ENCODE data around the gene CABLES2. TPM values are rescaled to one million over a fixed set of nuclear protein-coding genes. Genes with fewer than 3 reads are reported as not detected.
"Not testable (repeated sequence)": the region's sequence is repeated elsewhere in the genome, so short reads cannot be mapped to it uniquely, and the experiment has no call there.

CABLES2 gene
- total RNA-seq, 1 donor from 2014 or later, result 22.0 TPM

DNA sequence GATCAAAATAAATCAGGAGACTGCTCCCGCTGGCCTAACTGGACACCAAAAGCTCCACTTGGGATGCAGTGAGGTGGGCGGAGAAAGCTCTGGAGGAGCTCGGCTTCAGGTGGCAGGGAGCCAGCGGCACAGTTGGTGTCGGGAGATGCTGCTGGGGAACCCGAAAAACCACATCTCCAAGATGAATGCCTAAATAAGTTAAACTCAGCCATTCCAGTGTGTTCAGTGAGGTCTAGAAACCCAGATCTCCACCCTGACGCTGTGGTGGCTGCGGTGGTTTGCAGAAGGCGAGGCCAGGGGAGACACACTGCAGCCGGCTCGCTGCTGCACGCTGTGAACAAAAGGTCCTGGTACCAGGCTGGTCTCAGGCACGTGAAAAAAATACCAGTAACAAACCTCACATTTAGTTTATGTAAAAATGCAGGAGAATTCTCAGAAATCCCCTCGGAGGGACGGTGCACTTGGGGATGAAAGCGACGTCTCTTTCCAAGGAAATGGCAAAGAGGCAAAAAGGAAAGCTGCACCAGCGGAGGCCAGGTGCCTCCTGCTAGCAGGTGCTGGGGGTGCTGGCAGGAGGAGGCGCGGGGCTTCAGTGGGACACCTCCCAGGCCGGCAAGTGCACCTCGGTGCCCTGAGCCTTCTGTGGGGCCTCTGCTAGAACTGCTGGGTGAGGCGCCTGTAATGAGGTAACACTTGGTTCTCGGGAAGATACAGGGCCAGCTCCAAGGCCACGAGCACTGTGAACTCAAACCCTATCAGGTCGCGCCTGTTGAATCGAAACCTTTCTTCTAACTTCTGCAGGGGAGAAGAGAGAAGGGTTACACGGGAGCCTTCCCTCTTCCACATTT lies 16.5 kb downstream of the CABLES2 start:
- intact Hi-C loops (cut with micrococcal nuclease), result no loop called here

GRCh38 chr20:62389601-62390087 lies 17.4 kb downstream of the CABLES2 start:
- intact Hi-C loops (cut with micrococcal nuclease), result loop anchor here (5.0 kb wide), 1 partner anchor 418 kb away; no protein-coding TSS in a partner anchor

GRCh38 chr20:62388839-62389600 lies 18.1 kb downstream of the CABLES2 start:
- intact Hi-C loops (cut with micrococcal nuclease), result loop anchor here (5.0 kb wide), 1 partner anchor 418 kb away; no protein-coding TSS in a partner anchor

GRCh38 chr20:62387933-62388635 lies 19.0 kb downstream of the CABLES2 start:
- intact Hi-C loops (cut with micrococcal nuclease), result loop anchor here (1.0 to 5.0 kb wide), 5 partner anchors 19 to 419 kb away; partner anchors contain the start of genes ADRM1, CABLES2, LSM14B and MTG2

- intact Hi-C loops (cut with micrococcal nuclease), result loop anchor here (1.0 to 5.0 kb wide), 5 partner anchors 20 to 420 kb away; partner anchors contain the start of genes ADRM1, CABLES2, LSM14B and MTG2
These were observed 19.7 kb downstream of the CABLES2 start for GRCh38 chr20:62387219-62387913.

DNA sequence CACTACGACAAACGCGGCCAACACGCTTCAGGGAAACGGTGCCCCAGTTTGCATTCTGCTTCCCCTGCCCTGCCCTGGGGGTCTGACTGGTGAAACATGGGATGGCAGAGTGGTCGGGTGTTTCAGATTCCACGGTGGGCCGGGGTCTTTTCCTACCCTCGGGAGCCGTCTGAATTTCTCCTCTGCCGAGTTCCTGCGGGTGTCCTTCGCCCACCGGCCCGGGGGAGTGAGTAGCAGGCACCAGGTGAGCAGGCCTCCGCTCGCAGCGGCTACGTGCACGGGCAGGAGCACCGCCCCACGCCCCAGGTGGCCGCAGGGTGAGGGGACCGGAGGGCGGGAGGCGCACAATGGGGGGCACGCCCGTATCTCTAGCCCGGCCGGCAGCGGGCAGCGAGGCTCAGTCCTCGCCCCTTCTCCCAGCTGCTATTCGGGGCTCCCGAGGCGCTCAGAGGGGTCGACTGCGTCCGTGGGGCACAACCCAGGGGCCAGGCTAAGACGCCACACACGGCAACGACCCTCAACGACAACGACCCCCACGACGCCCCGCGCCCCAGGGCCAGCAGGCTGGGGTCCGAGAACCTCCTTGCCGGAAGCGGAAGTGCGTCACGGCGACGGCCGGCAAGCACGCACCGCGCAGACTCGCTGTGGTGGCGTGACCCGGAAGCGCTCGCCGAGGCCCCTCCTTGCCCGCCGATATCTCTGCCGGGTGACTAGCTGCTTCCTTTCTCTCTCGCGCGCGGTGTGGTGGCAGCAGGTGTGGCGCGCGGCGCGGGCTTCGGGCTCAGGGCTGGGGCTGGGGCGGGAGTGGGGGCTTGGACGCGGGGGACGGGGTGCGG lies 20.5 kb downstream of the CABLES2 start, which contains the start of gene RPS21:
Gene RPS21, plus strand, starts transcription at position 721 of the 836 bp plus-strand sequence. CDS start 236 bp downstream, outside the sequence.
- intact Hi-C loops (cut with micrococcal nuclease), result loop anchor here (1.0 to 5.0 kb wide), 6 partner anchors 21 to 421 kb away; partner anchors contain the start of genes ADRM1, CABLES2, LSM14B and MTG2

DNA sequence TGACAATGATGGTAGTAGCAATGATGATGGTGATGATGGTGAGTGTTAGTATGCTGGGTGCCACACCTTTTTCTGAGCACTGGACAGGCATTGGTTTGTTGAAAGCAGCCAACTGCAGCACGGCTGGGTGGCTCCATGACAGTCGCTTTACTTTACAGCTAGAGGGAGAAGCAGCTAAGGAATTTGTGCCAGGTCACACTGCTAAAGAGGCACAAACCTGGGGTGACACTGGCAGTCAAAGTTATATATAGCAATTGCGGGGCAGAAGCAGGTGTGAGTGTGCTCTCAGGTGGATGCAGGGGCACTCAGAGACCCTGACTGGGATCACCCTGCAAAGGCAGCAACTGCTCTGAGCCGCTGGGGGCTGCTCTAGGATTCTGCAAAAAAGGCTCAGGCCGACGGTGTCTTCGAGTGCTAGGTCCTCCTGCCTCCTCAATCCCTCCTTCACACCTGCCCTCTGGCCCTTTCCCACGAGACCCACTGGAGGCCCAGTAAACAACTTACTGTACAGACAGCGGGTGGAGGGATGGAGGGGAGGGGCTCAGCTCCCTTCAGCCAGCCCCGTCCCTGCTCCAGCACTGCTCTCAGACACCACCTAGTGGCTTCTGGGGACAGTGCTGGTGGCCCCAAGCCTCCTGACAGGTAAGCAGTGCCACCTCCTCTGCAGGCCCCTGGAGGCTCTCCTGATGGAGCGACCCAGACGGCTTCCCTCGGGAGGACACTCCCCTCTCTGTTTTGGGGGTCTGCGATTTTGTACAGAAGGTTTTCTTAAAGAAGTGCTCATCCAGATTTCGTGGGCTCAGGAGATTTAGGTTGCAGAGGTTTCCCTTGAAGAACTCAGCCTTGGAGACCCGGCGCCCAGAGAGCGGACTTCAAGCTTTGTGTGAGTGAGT lies 24.5 kb downstream of the CABLES2 start:
- intact Hi-C loops (cut with micrococcal nuclease), result loop anchor here (1.0 kb wide), 1 partner anchor 80 kb away; the partner anchor contains the start of gene ADRM1

GRCh38 chr20:62381842-62382241 lies 25.2 kb downstream of the CABLES2 start:
- intact Hi-C loops (cut with micrococcal nuclease), result loop anchor here (1.0 kb wide), 1 partner anchor 80 kb away; the partner anchor contains the start of gene ADRM1

- intact Hi-C loops (cut with micrococcal nuclease), result no loop called here
These were observed 25.8 kb downstream of the CABLES2 start for GRCh38 chr20:62381202-62381797.

DNA sequence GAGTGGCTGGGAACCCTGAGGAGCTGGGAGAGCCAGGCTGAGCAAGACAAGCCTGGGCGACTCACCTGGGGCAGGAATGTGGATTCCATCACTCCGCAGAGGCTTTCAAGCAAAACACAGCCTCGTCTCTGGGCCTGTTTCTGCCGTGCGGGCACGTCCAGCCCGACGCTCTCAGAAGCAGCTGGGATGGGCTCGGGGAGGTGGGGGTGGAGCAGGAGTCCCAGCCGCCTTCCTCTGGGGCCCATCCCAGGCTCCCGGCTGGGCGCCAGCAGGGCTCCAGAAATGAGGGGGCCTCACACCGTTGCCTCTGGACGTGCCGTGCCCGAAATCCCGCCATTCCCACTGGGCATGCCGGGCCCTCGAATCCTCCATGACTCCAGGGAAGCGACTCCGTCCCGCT lies 28.9 kb downstream of the CABLES2 start:
- intact Hi-C loops (cut with micrococcal nuclease), result no loop called here

DNA sequence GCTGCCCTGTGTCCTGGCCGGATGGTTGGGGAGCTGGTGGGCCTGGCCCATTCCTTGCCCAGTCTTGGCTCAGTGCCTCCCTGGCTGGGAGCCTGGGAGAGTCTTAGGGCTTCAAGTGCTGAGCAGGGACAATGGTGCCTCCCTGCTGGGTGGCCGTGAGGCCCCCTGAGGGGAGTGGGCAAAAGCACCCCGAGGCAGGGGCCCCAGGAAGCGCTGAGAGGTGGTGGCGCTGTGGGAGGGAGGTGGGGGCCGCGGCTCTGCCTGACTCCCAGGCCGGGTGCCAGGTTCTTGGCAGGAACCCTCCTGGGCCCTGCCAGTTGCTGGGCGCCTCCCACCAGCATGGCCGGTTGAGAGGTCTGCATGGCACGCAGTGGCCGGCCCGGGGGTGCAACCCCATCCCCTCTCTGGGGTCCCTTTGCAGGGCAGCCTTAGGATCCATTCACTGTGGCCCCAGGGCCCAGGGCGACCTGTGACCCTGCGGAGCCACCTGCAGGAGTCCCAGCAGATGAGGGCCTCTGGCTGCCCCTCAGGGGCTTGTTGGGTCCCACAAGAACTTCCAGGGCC lies 29.4 kb downstream of the CABLES2 start:
- intact Hi-C loops (cut with micrococcal nuclease), result no loop called here

DNA sequence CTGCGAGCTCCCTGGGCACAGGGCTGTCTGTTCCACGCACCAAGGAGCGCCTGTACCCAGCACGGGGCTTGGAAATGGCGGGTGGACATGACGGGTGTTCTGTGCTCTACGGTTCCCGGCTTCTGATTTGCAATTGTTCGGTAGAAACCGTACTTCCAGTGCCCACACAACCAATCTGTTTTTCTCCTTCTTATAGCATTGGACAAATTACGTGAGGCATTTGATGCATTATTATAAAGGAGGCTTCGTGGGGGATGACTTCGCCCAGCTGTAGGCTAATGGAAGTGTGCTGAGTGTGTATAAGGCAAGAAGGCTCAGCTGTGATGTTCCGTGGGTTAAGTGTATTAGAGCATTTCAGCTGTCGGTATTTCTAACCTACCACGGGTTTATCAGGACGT lies 30.0 kb downstream of the CABLES2 start:
- intact Hi-C loops (cut with micrococcal nuclease), result no loop called here

DNA sequence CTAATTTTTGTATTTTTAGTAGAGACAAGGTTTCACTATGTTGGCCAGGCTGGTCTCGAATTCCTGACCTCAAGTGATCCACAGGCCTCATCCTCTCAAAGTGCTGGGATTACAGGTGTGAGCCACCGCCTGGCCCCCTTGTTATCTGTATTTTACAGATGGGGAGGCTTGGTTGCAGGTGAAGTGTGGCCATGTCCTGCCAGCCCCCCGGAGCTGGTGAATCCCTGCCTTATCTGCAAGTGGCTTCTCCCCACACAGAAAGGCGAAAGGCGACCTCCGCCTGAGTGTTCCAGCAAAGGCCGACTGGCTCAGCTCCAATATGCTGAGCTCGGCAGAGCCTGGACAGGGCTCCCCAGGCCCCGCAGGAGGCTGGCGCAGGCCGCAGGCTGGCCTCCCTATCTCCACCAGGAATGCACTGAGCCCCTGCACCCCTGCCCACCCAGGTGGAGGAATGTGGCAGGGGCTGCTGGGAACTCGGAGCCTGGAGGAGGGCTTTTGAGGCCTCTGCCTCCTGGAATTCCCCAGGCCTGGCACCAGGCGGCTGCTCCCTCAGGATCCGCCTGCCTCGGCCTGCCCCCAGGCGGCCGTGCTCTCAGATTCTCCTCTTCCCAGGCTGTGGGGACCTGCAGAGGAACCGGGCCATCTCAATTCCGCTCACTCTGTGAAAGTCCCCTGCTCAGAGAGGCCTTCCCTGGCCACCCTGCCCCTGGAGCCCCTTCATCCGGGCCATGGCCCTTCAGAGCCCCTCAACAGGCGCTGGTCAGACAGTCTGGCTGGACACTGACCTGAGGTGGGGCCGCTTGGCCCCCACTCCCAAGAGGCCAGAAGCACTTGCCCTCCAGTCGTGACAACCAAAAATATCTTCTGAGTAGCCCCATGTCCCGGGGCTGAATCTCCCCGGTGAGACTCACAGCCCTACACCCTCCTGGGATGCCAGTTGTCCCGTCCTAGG lies 30.7 kb downstream of the CABLES2 start:
- intact Hi-C loops (cut with micrococcal nuclease), result no loop called here

- intact Hi-C loops (cut with micrococcal nuclease), result no loop called here
These were observed 32.5 kb downstream of the CABLES2 start for GRCh38 chr20:62374331-62375152.

- intact Hi-C loops (cut with micrococcal nuclease), result not testable (repeated sequence)
These were observed 33.4 kb downstream of the CABLES2 start for GRCh38 chr20:62373631-62374179.
